ENCODE data around the gene TLR8. TPM values are rescaled to one million over a fixed set of nuclear protein-coding genes. Genes with fewer than 3 reads are reported as not detected.
"Not testable (repeated sequence)": the region's sequence is repeated elsewhere in the genome, so short reads cannot be mapped to it uniquely, and the experiment has no call there.

Gene TLR8
- total RNA-seq, 6 experiments from 2014 or later = not detected

- no peaks in the 10 kb centered on the region for H3K27me3 Mint-ChIP-seq (ENCODE audit: insufficient read depth)
- no peak overlapping the region for H3K27ac Mint-ChIP-seq
- H3K36me3 Mint-ChIP-seq (ENCODE audit: low read depth) = no peaks in the 10 kb centered on the region
- no peak overlapping the region for H3K4me3 Mint-ChIP-seq
- no peaks in the 10 kb centered on the region for H3K9me3 Mint-ChIP-seq
- H3K4me1 Mint-ChIP-seq (ENCODE audit: low read depth) = peaks cover 37% of the 10 kb centered on the region
- DNase-seq = no peak
- TF ChIP-seq CTCF (IDR thresholded peaks at IDR 0.05) = no peak
Measured at GRCh38 chrX:12961196-12961718, 54.8 kb downstream of the TLR8 start.

- TF ChIP-seq CTCF (IDR thresholded peaks at IDR 0.05) = no peak
- DNase-seq = no peak
- peaks cover 29% of the 10 kb centered on the region for H3K4me1 Mint-ChIP-seq (ENCODE audit: low read depth)
- H3K4me3 Mint-ChIP-seq = no peak overlapping the region
- no peaks in the 10 kb centered on the region for H3K9me3 Mint-ChIP-seq
- H3K27me3 Mint-ChIP-seq (ENCODE audit: insufficient read depth) = no peaks in the 10 kb centered on the region
- no peaks in the 10 kb centered on the region for H3K36me3 Mint-ChIP-seq (ENCODE audit: low read depth)
- no peak overlapping the region; the same call in 1 of the 2 replicates for H3K27ac Mint-ChIP-seq
Measured at GRCh38 chrX:12962041-12962504, 55.7 kb downstream of the TLR8 start.

- peaks cover 22% of the 10 kb centered on the region for H3K4me1 Mint-ChIP-seq (ENCODE audit: low read depth)
- not testable (repeated sequence) for H3K36me3 Mint-ChIP-seq (ENCODE audit: low read depth); H3K27ac Mint-ChIP-seq; H3K9me3 Mint-ChIP-seq; H3K27me3 Mint-ChIP-seq (ENCODE audit: insufficient read depth); DNase-seq; H3K4me3 Mint-ChIP-seq
Measured at GRCh38 chrX:12963210-12963850, 56.9 kb downstream of the TLR8 start.

- Mint-ChIP-seq H3K27me3 (ENCODE audit: insufficient read depth) (no peaks in the 10 kb centered on the region), H3K4me3 (no peak overlapping the region), H3K9me3 (no peaks in the 10 kb centered on the region), H3K4me1 (ENCODE audit: low read depth) (peaks cover 22% of the 10 kb centered on the region), H3K27ac (no peak overlapping the region), H3K36me3 (ENCODE audit: low read depth) (no peaks in the 10 kb centered on the region)
- no peak for DNase-seq
- no peak for TF ChIP-seq CTCF (IDR thresholded peaks at IDR 0.05)
Measured at GRCh38 chrX:12965131-12965940, 58.9 kb downstream of the TLR8 start.

- DNase-seq = no peak
- Mint-ChIP-seq H3K27me3 (ENCODE audit: insufficient read depth) (no peaks in the 10 kb centered on the region), H3K4me1 (ENCODE audit: low read depth) (peaks cover 22% of the 10 kb centered on the region), H3K36me3 (ENCODE audit: low read depth) (no peaks in the 10 kb centered on the region), H3K9me3 (no peaks in the 10 kb centered on the region), H3K27ac (no peak overlapping the region), H3K4me3 (no peak overlapping the region)
- no peak for TF ChIP-seq CTCF (IDR thresholded peaks at IDR 0.05)
Measured at GRCh38 chrX:12966151-12966550, 59.7 kb downstream of the TLR8 start.

All from HFFc6 (cell line).